Mesothelial cell of epicardium (in vitro differentiated cells): Measurements from ENCODE around the gene NFAT5. TPM values are rescaled to one million over a fixed set of nuclear protein-coding genes. Genes with fewer than 3 reads are reported as not detected.

Experiments used
- DNase-seq, 2 experiments: peaks; one replicate each; pipeline ENCODE4 v3.0.0; 2021; ENCODE audit warnings: low spot score in 2 of 2; ENCODE audit not compliant: unreplicated experiment in 2 of 2
- H3K27ac Mint-ChIP-seq: 2 replicates; pipeline ENCODE4 v1.8.0; 2021; ENCODE audit warnings: mixed read lengths
- H3K27me3 Mint-ChIP-seq: 2 replicates; pipeline ENCODE4 v1.8.0; 2021; ENCODE audit warnings: low read depth, mixed read lengths
- H3K36me3 Mint-ChIP-seq: 2 replicates; pipeline ENCODE4 v1.8.0; 2021; ENCODE audit warnings: mixed read lengths
- H3K4me1 Mint-ChIP-seq: 2 replicates; pipeline ENCODE4 v1.8.0; 2021; ENCODE audit warnings: mixed read lengths
- H3K4me3 Mint-ChIP-seq: 2 replicates; pipeline ENCODE4 v1.8.0; 2021; ENCODE audit warnings: mild to moderate bottlenecking, moderate library complexity, mixed read lengths
- H3K9me3 Mint-ChIP-seq: 2 replicates; pipeline ENCODE4 v1.8.0; 2021; ENCODE audit warnings: mixed read lengths
- total RNA-seq: library from RNA; stranded (reverse); gene quantifications from 3 replicates; pipeline ENCODE4 v1.2.1, GENCODE V29; 2021
- TF ChIP-seq, protein P1 (sequence below): fragments of 200-600 bp; sonication (generic); IDR thresholded peaks from one replicate; pipeline ENCODE4 v1.5.0; 2021; ENCODE audit warnings: antibody characterized with exemption; ENCODE audit not compliant: unreplicated experiment

Gene NFAT5
- total RNA-seq, 1 donor from 2014 or later, result 92.5 TPM

DNA sequence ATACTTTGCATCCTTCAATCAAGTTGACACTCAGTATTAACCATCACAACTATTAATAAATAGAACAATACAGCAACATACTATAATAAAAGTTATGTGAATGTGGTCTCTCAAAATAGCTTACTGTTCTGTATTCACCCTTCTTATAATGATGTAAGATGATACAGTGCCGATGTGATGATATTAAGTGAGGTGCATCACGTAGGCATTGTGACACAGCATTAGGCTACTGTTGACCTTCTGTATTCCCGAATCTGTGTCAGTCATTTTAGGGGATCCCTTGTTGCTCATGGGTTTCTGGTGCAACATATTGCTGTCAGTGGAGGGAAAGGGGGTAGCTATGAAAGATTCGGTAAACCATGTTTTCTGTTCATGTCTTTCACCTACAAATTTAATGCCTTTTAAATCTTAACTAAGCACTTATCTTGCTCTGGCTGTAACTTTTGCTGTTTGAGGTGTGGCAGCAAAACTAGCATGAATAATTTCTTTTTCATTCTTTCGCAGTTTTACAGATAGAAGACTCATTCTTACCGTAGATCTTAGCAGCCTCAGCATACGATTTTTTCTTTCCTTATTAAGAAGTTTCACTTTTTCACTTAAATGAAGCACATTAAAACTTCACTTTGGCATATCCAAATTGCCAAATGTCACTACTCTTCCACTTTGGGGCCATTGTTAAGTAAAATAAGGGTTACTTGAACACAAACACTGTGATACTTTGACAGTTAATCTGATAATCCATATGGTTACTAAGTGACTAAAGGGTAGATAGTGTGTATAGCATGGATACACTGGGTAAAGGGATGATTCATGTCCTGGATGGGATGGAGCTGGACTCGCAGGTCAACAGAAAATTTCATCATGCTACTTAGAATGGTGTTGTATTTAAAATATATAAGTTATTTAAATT, 29.6 kb downstream of the NFAT5 start:
- TF ChIP-seq, protein P1, sequence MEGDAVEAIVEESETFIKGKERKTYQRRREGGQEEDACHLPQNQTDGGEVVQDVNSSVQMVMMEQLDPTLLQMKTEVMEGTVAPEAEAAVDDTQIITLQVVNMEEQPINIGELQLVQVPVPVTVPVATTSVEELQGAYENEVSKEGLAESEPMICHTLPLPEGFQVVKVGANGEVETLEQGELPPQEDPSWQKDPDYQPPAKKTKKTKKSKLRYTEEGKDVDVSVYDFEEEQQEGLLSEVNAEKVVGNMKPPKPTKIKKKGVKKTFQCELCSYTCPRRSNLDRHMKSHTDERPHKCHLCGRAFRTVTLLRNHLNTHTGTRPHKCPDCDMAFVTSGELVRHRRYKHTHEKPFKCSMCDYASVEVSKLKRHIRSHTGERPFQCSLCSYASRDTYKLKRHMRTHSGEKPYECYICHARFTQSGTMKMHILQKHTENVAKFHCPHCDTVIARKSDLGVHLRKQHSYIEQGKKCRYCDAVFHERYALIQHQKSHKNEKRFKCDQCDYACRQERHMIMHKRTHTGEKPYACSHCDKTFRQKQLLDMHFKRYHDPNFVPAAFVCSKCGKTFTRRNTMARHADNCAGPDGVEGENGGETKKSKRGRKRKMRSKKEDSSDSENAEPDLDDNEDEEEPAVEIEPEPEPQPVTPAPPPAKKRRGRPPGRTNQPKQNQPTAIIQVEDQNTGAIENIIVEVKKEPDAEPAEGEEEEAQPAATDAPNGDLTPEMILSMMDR, result no peak
- no peaks in the 10 kb centered on the region for H3K9me3 Mint-ChIP-seq
- H3K4me1 Mint-ChIP-seq, result peaks cover 19% of the 10 kb centered on the region
- DNase-seq, result no peak
- H3K36me3 Mint-ChIP-seq, result peaks cover 2% of the 10 kb centered on the region
- no peaks in the 10 kb centered on the region for H3K27me3 Mint-ChIP-seq
- peak overlapping the region; percentile 62 for H3K27ac Mint-ChIP-seq
- H3K4me3 Mint-ChIP-seq, result no peak overlapping the region

DNA sequence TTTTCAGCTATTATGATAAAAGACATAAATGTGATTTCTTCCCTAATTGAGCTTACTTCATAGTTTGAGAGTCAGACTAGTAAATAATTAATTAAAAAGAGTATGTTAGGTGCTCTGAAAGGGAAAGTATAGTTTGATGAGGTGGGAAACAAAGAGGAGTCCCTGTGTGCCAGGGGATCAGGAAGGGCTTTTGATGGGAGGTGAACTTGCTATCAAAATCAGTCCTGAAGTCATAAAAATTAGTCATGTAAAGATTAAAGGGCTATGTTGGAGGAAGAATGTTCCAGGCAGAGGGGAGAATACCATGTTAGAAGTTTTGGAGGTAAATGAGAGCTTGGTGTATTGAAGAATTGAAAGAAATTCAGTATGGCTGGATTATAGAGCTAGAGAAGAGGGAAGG, 31.0 kb downstream of the NFAT5 start:
- Mint-ChIP-seq H3K27ac (peak overlapping the region; percentile 21), H3K9me3 (no peaks in the 10 kb centered on the region), H3K27me3 (no peaks in the 10 kb centered on the region), H3K36me3 (no peaks in the 10 kb centered on the region), H3K4me3 (no peak overlapping the region), H3K4me1 (peaks cover 19% of the 10 kb centered on the region)
- DNase-seq, result no peak
- TF ChIP-seq, protein P1, result no peak

DNA sequence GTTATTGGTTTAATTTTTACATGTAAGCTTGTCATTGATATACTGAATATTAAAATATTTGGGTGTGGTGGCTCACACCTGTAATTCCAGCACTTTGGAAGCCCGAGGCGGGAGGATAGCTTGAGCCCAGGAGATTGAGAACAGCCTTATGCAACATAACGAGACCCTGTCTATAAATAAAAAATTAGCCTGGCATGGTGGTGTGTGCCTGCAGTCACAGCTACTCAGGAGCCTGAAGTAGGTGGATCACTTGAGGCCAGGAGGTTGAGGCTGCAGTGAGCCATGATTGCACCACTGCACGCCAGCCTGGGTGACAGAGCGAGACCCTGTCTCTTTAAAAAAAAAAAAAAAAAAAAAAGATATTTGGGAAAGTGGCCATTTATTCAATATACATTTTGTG, 32.3 kb downstream of the NFAT5 start:
- Mint-ChIP-seq H3K36me3 (no peaks in the 10 kb centered on the region), H3K9me3 (no peaks in the 10 kb centered on the region), H3K4me3 (no peak overlapping the region), H3K27ac (no peak overlapping the region), H3K27me3 (no peaks in the 10 kb centered on the region), H3K4me1 (peaks cover 19% of the 10 kb centered on the region)
- DNase-seq, result no peak
- TF ChIP-seq, protein P1, result no peak

GRCh38 chr16:69599731-69600130, 34.0 kb downstream of the NFAT5 start:
- TF ChIP-seq, protein P1, result no peak
- Mint-ChIP-seq H3K36me3 (peaks cover 4% of the 10 kb centered on the region), H3K27ac (peak overlapping the region; percentile 35), H3K4me3 (no peak overlapping the region), H3K4me1 (peaks cover 19% of the 10 kb centered on the region), H3K9me3 (no peaks in the 10 kb centered on the region), H3K27me3 (no peaks in the 10 kb centered on the region)
- DNase-seq, result no peak

DNA sequence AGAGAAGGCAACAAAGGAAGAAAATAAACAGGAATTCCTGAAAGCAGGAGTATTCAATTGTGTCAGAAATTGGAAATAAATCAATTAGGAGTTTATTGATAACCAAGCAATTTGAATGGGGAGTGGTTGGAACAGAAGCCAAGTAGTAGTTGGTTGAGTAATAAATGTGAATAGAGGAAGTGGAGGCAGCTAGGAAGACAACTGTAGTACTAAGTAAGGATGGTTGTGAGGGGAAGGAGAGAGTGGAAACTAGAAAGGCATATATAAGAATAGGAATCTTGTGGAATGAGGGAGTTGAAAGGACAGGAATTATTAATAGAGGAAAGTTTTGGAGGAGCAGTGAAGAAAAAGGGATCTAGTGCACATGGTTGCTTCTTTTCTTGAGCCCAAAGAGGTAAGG, 34.4 kb downstream of the NFAT5 start:
- peak overlapping the region; percentile 35 for H3K27ac Mint-ChIP-seq
- H3K4me3 Mint-ChIP-seq, result no peak overlapping the region
- TF ChIP-seq, protein P1, result no peak
- H3K36me3 Mint-ChIP-seq, result peaks cover 4% of the 10 kb centered on the region
- H3K9me3 Mint-ChIP-seq, result no peaks in the 10 kb centered on the region
- H3K27me3 Mint-ChIP-seq, result no peaks in the 10 kb centered on the region
- peaks cover 19% of the 10 kb centered on the region for H3K4me1 Mint-ChIP-seq
- no peak for DNase-seq
